OCI-LY3 (cell line): ENCODE measurements around the gene ST7.

Experiments used
- H2AFZ ChIP-seq: fragments of 200-600, 300-600 bp; shearing (Covaris generic); 2 replicates; pipeline ENCODE4 v1.6.0; 2014; ENCODE audit warnings: antibody characterized with exemption, low read depth, low read length
- H3K27ac ChIP-seq: fragments of 200-600, 300-600 bp; sonication (generic); 2 replicates; pipeline ENCODE4 v1.5.1; 2014; ENCODE audit warnings: mild to moderate bottlenecking, low read length, moderate library complexity, mixed read lengths
- H3K27me3 ChIP-seq: fragments of 200-600, 300-600 bp; sonication (generic); 2 replicates; pipeline ENCODE4 v1.6.1; 2014; ENCODE audit warnings: low read depth, low read length, mixed read lengths
- H3K36me3 ChIP-seq: fragments of 200-600, 300-600 bp; sonication (generic); replicated peaks from 2 replicates; pipeline ENCODE3; 2014; ENCODE audit warnings: low read depth, low read length, mixed read lengths
- H3K4me1 ChIP-seq: fragments of 300-600, 200-600 bp; sonication (generic); 2 replicates; pipeline ENCODE4 v1.6.1; 2014; ENCODE audit warnings: low read length, mixed read lengths
- H3K4me2 ChIP-seq: fragments of 200-600, 300-600 bp; sonication (generic); 2 replicates; pipeline ENCODE4 v1.6.1; 2014; ENCODE audit warnings: low read length, mixed read lengths
- H3K4me3 ChIP-seq: fragments of 300-600, 200-600 bp; sonication (generic); 2 replicates; pipeline ENCODE4 v1.5.1; 2014; ENCODE audit warnings: antibody characterized with exemption, mild to moderate bottlenecking, low read length, moderate library complexity
- H3K79me2 ChIP-seq: fragments of 300-600, 200-600 bp; shearing (Covaris generic); 2 replicates; pipeline ENCODE4 v1.6.1; 2014; ENCODE audit warnings: mild to moderate bottlenecking, low read length, mixed read lengths
- H3K9ac ChIP-seq: fragments of 300-600, 200-600 bp; shearing (Covaris generic); 2 replicates; pipeline ENCODE4 v1.6.0; 2014; ENCODE audit warnings: mild to moderate bottlenecking, low read length, moderate library complexity
- H3K9me3 ChIP-seq: fragments of 200-600, 300-600 bp; shearing (Covaris generic); 2 replicates; pipeline ENCODE4 v1.6.1; 2014; ENCODE audit warnings: low read length, mixed read lengths; ENCODE audit not compliant: insufficient read depth
- H4K20me1 ChIP-seq: fragments of 200-600, 300-600 bp; sonication (generic); 2 replicates; pipeline ENCODE4 v1.6.1; 2016; ENCODE audit warnings: low read length, mixed read lengths; ENCODE audit not compliant: insufficient read depth
- EZH2phosphoT487 ChIP-seq: fragments of 200-600 bp; shearing (Covaris generic); IDR thresholded peaks from 2 replicates; pipeline ENCODE4 v1.6.1; 2018; ENCODE audit warnings: antibody characterized with exemption, mixed run types, low read depth
- TF ChIP-seq, protein P1 (sequence below): fragments of 200-600, 300-600 bp; sonication (generic); IDR thresholded peaks from 2 replicates; pipeline ENCODE4 v1.5.1; 2014; ENCODE audit warnings: antibody characterized with exemption, low read length, low read depth

Gene ST7

DNA sequence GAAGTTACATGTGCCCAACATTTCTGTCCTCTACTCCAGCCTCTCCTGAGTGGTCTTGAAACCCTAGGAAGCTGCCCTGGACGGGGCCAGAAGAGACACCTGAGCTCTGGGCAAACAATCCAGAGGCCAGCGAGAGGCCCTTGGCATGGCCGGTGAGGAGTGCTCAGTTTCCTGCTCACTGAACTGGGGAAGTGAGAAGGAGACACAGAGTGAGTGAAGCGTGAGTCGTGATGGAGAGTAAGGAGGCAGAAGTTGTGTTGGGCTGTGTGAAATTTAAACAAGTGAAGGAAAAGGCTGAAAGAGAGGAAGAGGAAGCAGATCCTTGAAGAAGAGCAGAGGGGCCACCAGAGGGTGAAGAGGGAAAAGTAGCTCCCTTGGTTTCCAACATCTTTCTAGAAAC lies 296.4 kb downstream of the ST7 start:
- H2AFZ ChIP-seq = no peak overlapping the region
- H3K27ac ChIP-seq = no peak overlapping the region

DNA sequence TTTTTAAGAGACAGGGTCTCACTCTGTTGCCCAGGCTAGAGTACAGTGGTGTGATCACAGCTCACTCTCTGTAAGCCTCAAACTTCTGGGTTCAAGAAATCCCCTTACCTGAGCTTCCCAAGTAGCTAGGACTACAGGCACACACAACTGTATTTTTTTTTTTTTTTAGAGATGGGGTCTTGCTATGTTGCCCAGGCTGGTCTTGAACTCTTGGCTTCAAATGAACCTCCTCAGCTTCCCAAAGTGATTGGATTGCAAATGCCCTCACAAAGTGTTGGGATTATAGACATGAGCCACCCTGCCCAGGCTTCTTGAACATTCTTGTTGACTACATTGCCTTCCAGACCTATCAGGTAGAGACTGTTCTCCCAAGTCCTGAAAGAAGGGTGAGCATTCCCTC lies 296.9 kb downstream of the ST7 start:
- no peak overlapping the region for H2AFZ ChIP-seq
- peaks cover 3% of the 10 kb centered on the region; the same call in 1 of the 2 replicates for H3K9me3 ChIP-seq
- H3K27me3 ChIP-seq = no peaks in the 10 kb centered on the region
- H3K9ac ChIP-seq = no peak overlapping the region
- no peak overlapping the region for H3K4me3 ChIP-seq
- peaks cover 31% of the 10 kb centered on the region for H3K4me1 ChIP-seq
- H4K20me1 ChIP-seq = no peaks in the 10 kb centered on the region
- no peaks in the 10 kb centered on the region for H3K36me3 ChIP-seq
- no peak overlapping the region for H3K4me2 ChIP-seq
- no peak overlapping the region for H3K27ac ChIP-seq
- no peak for TF ChIP-seq EZH2phosphoT487
- TF ChIP-seq, protein P1, sequence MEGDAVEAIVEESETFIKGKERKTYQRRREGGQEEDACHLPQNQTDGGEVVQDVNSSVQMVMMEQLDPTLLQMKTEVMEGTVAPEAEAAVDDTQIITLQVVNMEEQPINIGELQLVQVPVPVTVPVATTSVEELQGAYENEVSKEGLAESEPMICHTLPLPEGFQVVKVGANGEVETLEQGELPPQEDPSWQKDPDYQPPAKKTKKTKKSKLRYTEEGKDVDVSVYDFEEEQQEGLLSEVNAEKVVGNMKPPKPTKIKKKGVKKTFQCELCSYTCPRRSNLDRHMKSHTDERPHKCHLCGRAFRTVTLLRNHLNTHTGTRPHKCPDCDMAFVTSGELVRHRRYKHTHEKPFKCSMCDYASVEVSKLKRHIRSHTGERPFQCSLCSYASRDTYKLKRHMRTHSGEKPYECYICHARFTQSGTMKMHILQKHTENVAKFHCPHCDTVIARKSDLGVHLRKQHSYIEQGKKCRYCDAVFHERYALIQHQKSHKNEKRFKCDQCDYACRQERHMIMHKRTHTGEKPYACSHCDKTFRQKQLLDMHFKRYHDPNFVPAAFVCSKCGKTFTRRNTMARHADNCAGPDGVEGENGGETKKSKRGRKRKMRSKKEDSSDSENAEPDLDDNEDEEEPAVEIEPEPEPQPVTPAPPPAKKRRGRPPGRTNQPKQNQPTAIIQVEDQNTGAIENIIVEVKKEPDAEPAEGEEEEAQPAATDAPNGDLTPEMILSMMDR = no peak
- no peaks in the 10 kb centered on the region for H3K79me2 ChIP-seq

More for the DNA sequence above, 296.4 kb downstream of the ST7 start:
- H3K4me3 ChIP-seq = no peak overlapping the region
- no peak overlapping the region for H3K9ac ChIP-seq
- H3K36me3 ChIP-seq = no peaks in the 10 kb centered on the region
- peaks cover 30% of the 10 kb centered on the region for H3K4me1 ChIP-seq
- H3K4me2 ChIP-seq = no peak overlapping the region
- no peak for TF ChIP-seq EZH2phosphoT487
- no peaks in the 10 kb centered on the region for H3K27me3 ChIP-seq
- no peaks in the 10 kb centered on the region for H3K79me2 ChIP-seq
- no peaks in the 10 kb centered on the region for H4K20me1 ChIP-seq
- H3K9me3 ChIP-seq = peaks cover 6% of the 10 kb centered on the region; the same call in 1 of the 2 replicates

DNA sequence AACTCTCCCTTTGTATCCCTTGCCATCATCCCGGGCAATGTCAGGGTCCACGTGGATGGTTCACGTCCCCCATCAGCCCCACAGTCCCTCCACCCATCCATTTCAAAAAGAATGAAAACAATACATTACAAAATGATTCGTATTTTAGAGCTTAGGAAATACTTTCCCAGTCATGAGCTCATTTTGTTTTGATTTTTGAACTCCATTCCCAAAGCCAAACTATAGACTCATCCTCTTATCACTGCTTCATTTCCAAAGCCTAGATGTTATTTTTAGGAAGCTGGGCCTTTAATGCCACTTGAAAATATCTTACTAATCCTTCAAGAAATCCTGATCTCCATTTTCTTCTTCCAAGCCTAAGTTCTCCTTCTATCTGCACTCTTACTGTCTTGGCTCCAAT lies 297.5 kb downstream of the ST7 start:
- no peaks in the 10 kb centered on the region for H3K27me3 ChIP-seq
- no peak overlapping the region for H3K4me3 ChIP-seq
- H4K20me1 ChIP-seq = no peaks in the 10 kb centered on the region
- peaks cover 35% of the 10 kb centered on the region for H3K4me1 ChIP-seq
- H3K27ac ChIP-seq = no peak overlapping the region
- peak overlapping the region; percentile 30; the same call in 1 of the 2 replicates for H3K9ac ChIP-seq
- H3K79me2 ChIP-seq = no peaks in the 10 kb centered on the region
- no peak overlapping the region for H3K4me2 ChIP-seq
- H3K9me3 ChIP-seq = no peaks in the 10 kb centered on the region
- TF ChIP-seq, protein P1 = no peak
- no peak for TF ChIP-seq EZH2phosphoT487
- H2AFZ ChIP-seq = no peak overlapping the region
- no peaks in the 10 kb centered on the region for H3K36me3 ChIP-seq

DNA sequence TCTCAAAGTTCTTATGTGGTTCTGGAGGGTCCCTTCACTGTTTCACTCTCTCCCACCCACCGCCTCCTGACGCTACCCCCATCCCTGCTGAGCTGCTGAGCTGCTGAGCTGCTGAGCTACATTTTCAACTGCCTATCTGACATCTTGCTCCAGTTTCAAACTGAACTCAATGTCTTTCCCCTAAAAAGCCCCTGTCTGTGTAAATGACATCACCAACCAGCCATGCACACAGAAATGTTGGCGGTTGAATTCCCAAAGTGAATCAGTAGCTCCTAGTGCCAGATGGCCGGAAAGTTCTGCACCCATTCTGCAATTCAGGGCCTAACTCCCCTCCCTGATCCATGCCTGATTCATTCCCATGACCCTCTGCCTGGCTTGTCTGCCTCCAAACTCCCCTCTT lies 298.4 kb downstream of the ST7 start:
- Histone ChIP-seq H3K9me3 (no peaks in the 10 kb centered on the region), H3K4me1 (peaks cover 35% of the 10 kb centered on the region), H3K27ac (peak overlapping the region; percentile 41), H3K9ac (peak overlapping the region; percentile 30), H2AFZ (peak overlapping the region; percentile 57; the same call in 1 of the 2 replicates), H3K4me3 (peak overlapping the region; percentile 23), H3K27me3 (no peaks in the 10 kb centered on the region), H3K4me2 (peak overlapping the region; percentile 68), H3K36me3 (no peaks in the 10 kb centered on the region), H4K20me1 (no peaks in the 10 kb centered on the region), H3K79me2 (no peaks in the 10 kb centered on the region)
- TF ChIP-seq, protein P1 = no peak
- no peak for TF ChIP-seq EZH2phosphoT487

DNA sequence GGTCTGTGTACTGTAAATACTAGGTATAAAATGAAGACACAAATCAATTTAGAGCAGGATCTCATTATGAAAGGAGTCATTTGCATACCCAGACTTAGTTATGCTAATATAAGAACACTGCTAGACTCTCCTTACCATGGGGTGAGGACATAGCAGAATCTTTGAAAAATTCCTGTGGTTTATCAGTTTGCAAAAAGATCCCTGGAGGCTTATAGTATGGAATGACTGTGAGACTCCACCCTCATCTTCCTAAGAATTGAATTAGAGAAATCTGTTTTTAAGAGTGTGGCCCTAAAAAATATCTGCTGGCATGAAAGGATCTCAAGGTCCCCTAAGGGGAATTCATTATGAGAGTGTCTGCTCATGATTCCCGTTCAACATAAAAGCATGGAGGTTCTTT lies 306.3 kb downstream of the ST7 start:
- Histone ChIP-seq H3K79me2 (no peaks in the 10 kb centered on the region), H3K27me3 (no peaks in the 10 kb centered on the region), H4K20me1 (no peaks in the 10 kb centered on the region), H2AFZ (no peak overlapping the region), H3K27ac (no peak overlapping the region), H3K36me3 (no peaks in the 10 kb centered on the region), H3K4me2 (no peak overlapping the region), H3K9ac (no peak overlapping the region), H3K4me1 (0 out of 2 replicates have a peak, but pooled peaks cover 4% of the 10 kb centered on the region), H3K4me3 (no peak overlapping the region), H3K9me3 (no peaks in the 10 kb centered on the region)
- TF ChIP-seq EZH2phosphoT487 = no peak
- TF ChIP-seq, protein P1 = no peak
